Mesothelial cell of epicardium (in vitro differentiated cells): ENCODE measurements around the gene ZNF283. TPM values are rescaled to one million over a fixed set of nuclear protein-coding genes. Genes with fewer than 3 reads are reported as not detected.

Experiments
- DNase-seq, 2 experiments: peaks; one replicate each; pipeline ENCODE4 v3.0.0; 2021; ENCODE audit warnings: low spot score in 2 of 2; ENCODE audit not compliant: unreplicated experiment in 2 of 2
- H3K27ac Mint-ChIP-seq: 2 replicates; pipeline ENCODE4 v1.8.0; 2021; ENCODE audit warnings: mixed read lengths
- H3K27me3 Mint-ChIP-seq: 2 replicates; pipeline ENCODE4 v1.8.0; 2021; ENCODE audit warnings: low read depth, mixed read lengths
- H3K36me3 Mint-ChIP-seq: 2 replicates; pipeline ENCODE4 v1.8.0; 2021; ENCODE audit warnings: mixed read lengths
- H3K4me1 Mint-ChIP-seq: 2 replicates; pipeline ENCODE4 v1.8.0; 2021; ENCODE audit warnings: mixed read lengths
- H3K4me3 Mint-ChIP-seq: 2 replicates; pipeline ENCODE4 v1.8.0; 2021; ENCODE audit warnings: mild to moderate bottlenecking, moderate library complexity, mixed read lengths
- H3K9me3 Mint-ChIP-seq: 2 replicates; pipeline ENCODE4 v1.8.0; 2021; ENCODE audit warnings: mixed read lengths
- total RNA-seq: library from RNA; stranded (reverse); gene quantifications from 3 replicates; pipeline ENCODE4 v1.2.1, GENCODE V29; 2021
- TF ChIP-seq, protein P1 (sequence below): fragments of 200-600 bp; sonication (generic); IDR thresholded peaks from one replicate; pipeline ENCODE4 v1.5.0; 2021; ENCODE audit warnings: antibody characterized with exemption; ENCODE audit not compliant: unreplicated experiment

Gene ZNF283
- total RNA-seq, 1 donor from 2014 or later: 19.1 TPM

DNA sequence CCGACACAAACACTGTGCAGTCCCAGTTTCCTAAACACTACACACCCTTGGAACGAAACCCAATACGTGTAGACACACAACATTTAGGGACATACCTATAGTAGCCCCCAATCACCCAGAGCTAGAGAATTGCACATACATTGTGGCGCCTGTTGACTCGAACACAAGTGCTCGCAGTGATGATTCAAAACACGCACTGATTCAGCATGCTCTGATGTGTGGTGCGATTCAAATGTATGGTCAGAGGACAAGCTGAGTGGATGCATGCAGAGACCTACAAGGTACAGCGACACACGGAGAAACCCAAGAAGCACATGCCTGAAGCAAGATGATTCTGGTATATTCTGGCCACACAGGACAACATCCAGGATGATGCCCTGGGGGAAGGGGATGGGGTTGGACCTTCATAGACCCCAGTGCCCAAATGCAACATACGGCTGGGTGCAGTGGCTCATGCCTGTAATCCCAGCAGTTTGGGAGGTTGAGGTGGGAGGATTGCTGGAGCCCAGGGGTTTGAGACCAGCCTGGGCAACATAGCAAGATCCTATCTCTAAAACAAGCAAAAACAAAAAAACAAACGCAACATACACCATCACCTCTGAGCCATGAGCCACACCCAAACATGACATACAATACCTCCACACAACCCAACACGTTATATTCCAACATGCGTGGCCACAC lies 45.4 kb upstream of the ZNF283 start:
- TF ChIP-seq, protein P1, sequence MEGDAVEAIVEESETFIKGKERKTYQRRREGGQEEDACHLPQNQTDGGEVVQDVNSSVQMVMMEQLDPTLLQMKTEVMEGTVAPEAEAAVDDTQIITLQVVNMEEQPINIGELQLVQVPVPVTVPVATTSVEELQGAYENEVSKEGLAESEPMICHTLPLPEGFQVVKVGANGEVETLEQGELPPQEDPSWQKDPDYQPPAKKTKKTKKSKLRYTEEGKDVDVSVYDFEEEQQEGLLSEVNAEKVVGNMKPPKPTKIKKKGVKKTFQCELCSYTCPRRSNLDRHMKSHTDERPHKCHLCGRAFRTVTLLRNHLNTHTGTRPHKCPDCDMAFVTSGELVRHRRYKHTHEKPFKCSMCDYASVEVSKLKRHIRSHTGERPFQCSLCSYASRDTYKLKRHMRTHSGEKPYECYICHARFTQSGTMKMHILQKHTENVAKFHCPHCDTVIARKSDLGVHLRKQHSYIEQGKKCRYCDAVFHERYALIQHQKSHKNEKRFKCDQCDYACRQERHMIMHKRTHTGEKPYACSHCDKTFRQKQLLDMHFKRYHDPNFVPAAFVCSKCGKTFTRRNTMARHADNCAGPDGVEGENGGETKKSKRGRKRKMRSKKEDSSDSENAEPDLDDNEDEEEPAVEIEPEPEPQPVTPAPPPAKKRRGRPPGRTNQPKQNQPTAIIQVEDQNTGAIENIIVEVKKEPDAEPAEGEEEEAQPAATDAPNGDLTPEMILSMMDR: no peak
- DNase-seq: no peak
- Mint-ChIP-seq H3K4me1 (peaks cover 49% of the 10 kb centered on the region), H3K4me3 (no peak overlapping the region), H3K36me3 (no peaks in the 10 kb centered on the region), H3K9me3 (no peaks in the 10 kb centered on the region), H3K27me3 (no peaks in the 10 kb centered on the region), H3K27ac (no peak overlapping the region)

DNA sequence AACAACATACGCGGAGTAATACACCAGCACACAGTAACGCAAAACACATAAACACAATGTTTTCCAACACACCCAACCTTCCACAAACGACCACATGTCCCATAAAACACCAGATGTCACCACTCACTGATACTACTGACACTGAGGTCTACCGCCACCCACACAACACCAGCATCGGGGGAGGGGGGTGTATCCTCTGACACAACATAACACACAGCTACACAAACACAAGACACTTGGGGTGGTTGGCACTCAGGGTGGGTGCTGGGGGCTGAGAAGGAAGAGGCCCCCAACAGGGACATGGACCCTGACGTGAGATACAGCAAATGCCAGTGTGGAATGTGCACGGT lies 44.8 kb upstream of the ZNF283 start:
- no peak for DNase-seq
- H3K4me1 Mint-ChIP-seq: peaks cover 45% of the 10 kb centered on the region
- TF ChIP-seq, protein P1: no peak
- H3K27me3 Mint-ChIP-seq: no peaks in the 10 kb centered on the region
- H3K36me3 Mint-ChIP-seq: no peaks in the 10 kb centered on the region
- H3K27ac Mint-ChIP-seq: no peak overlapping the region
- H3K9me3 Mint-ChIP-seq: no peaks in the 10 kb centered on the region
- no peak overlapping the region for H3K4me3 Mint-ChIP-seq

DNA sequence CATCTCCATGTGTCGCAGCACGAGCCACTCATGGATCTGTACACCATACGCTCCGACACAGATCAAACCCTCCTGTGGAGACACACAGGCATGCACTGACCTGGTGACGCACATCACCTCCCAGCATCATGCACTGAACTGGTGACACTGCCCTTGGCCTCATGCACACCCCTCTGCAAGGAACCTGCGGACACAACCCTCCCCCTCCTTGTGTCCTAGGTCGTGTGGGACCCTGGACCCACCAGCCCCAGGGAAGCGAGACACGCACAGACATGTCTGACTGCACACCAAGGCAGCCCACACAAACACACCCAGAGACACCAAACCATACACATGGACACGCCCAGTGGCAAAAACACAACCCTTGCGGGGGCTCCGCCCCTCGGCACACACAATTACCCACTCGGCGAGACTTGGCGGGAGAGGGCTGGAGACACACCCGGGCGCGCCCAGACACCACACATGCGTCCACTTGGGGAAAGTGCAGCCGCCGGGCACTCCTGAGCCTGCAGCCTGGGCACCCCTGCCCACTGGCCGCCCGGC lies 44.4 kb upstream of the ZNF283 start:
- H3K4me3 Mint-ChIP-seq: no peak overlapping the region
- peaks cover 40% of the 10 kb centered on the region for H3K4me1 Mint-ChIP-seq
- no peak for DNase-seq
- TF ChIP-seq, protein P1: no peak
- no peak overlapping the region for H3K27ac Mint-ChIP-seq
- no peaks in the 10 kb centered on the region for H3K9me3 Mint-ChIP-seq
- H3K27me3 Mint-ChIP-seq: no peaks in the 10 kb centered on the region
- H3K36me3 Mint-ChIP-seq: no peaks in the 10 kb centered on the region

DNA sequence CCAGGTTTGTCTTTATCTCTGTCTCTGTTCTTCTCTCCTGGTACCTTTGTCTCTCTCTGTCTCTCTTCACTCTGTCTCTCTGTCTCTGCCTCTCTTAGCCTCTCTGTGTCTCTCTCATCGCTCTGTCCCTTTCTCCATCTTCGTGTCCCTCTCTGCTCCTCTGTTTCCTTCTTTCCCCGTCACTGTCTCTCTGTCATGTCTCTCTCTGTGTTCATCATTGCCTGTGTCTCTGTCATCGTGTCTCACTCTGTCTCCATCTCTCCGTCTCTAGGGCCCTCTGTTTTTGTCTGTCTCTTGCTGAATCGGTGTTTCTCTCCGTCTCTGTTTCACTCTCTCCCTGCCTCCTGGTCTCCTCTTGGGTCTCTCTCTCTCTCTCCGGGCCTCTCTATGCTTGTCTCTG lies 43.5 kb upstream of the ZNF283 start:
- no peak for DNase-seq
- TF ChIP-seq, protein P1: no peak
- Mint-ChIP-seq H3K27me3 (no peaks in the 10 kb centered on the region), H3K4me3 (no peak overlapping the region), H3K4me1 (peaks cover 31% of the 10 kb centered on the region), H3K36me3 (no peaks in the 10 kb centered on the region), H3K9me3 (no peaks in the 10 kb centered on the region), H3K27ac (no peak overlapping the region)

DNA sequence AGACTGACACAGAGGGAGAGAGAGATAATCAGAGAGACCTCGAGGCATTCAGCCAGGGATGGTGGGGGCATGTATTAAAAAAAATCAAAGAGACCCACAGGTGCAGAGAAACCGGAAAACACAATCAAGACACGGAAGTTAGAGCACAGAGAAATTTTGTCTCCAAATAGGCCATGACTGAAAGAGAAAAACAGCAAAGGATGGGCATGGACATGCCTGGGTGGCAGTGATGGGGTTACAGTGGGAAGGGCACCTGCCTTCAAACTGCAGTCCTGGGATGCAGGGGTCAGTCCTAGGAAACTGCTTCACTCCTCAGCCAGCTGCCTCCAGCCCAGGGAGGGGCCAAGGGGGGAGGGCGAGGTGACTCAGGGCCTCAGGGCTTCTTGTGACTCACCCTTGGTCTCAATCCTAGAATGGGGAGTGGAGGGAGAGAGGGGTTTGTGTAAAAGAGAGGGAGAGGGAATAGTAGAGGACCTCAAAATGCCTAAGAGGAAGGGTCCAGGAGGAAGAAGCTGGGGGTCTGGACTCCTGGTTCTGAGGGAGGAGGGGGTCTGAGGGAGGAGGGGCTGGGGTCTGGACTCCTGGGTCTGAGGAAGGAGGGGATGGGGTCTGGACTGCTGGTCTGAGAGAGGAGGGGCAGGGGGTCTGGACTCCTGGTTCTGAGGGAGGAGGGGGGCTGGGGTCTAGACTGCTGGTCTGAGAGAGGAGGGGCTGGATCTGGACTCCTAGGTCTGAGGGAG lies 42.7 kb upstream of the ZNF283 start:
- H3K27ac Mint-ChIP-seq: no peak overlapping the region
- TF ChIP-seq, protein P1: no peak

More for the DNA sequence above, 42.7 kb upstream of the ZNF283 start:
- no peaks in the 10 kb centered on the region for H3K36me3 Mint-ChIP-seq
- H3K4me1 Mint-ChIP-seq: peaks cover 26% of the 10 kb centered on the region
- no peak overlapping the region for H3K4me3 Mint-ChIP-seq
- DNase-seq: no peak
- H3K27me3 Mint-ChIP-seq: no peaks in the 10 kb centered on the region
- H3K9me3 Mint-ChIP-seq: no peaks in the 10 kb centered on the region
